ENCODE results near the gene FARP2. TPM values are rescaled to one million over a fixed set of nuclear protein-coding genes. Genes with fewer than 3 reads are reported as not detected.

Gene FARP2
- total and polyA plus RNA-seq, 2 of the 13 experiments (the other 11 are each of a cell fraction or from before 2014, with no cell fraction given) = 28.0 to 45.4 TPM

- no peak for TF ChIP-seq CREB1 (IDR thresholded peaks at IDR 0.05)
- TF ChIP-seq CREB1 (CRISPR knock-in tag; IDR thresholded peaks at IDR 0.05) = no peak
- TF ChIP-seq ZNF563 (CRISPR knock-in tag; IDR thresholded peaks at IDR 0.05) = peak; percentile 54; the same call in 1 of the 2 replicates
- TF ChIP-seq MYC (CRISPR knock-in tag; IDR thresholded peaks at IDR 0.05; ENCODE audit: borderline replicate concordance) = peak; percentile 51; the same call in 1 of the 2 replicates
- no peak for TF ChIP-seq TOPORS (CRISPR knock-in tag; IDR thresholded peaks at IDR 0.05)
- no peak; the same call in 1 of the 2 replicates for TF ChIP-seq ZNF124 (CRISPR knock-in tag; IDR thresholded peaks at IDR 0.05)
- no peak for TF ChIP-seq DMTF1 (CRISPR knock-in tag; IDR thresholded peaks at IDR 0.05)
- TF ChIP-seq KDM6A (CRISPR knock-in tag; IDR thresholded peaks at IDR 0.05; ENCODE audit: low read depth) = no peak
- no peak for TF ChIP-seq ZNF3 (CRISPR knock-in tag; IDR thresholded peaks at IDR 0.05)
- no peak for TF ChIP-seq PRDM4 (CRISPR knock-in tag; IDR thresholded peaks at IDR 0.05; ENCODE audit: borderline replicate concordance)
- peak; percentile 89 for TF ChIP-seq ZBTB34 (CRISPR knock-in tag; IDR thresholded peaks at IDR 0.05)
- peak; percentile 61; the same call in 1 of the 2 replicates for TF ChIP-seq JUN (CRISPR knock-in tag; IDR thresholded peaks at IDR 0.05)
- no peak for TF ChIP-seq MLX (CRISPR knock-in tag; IDR thresholded peaks at IDR 0.05)
- peak; percentile 21; the same call in 1 of the 2 replicates for TF ChIP-seq ZNF362 (CRISPR knock-in tag; IDR thresholded peaks at IDR 0.05; ENCODE audit: borderline replicate concordance)
- TF ChIP-seq ZNF510 (CRISPR knock-in tag; IDR thresholded peaks at IDR 0.05; ENCODE audit: low read depth) = no peak
- peak; percentile 45; the same call in 1 of the 2 replicates for TF ChIP-seq ZBTB20 (CRISPR knock-in tag; IDR thresholded peaks at IDR 0.05; ENCODE audit: borderline replicate concordance, low read depth)
- no peak for TF ChIP-seq ZNF503 (CRISPR knock-in tag; IDR thresholded peaks at IDR 0.05)
Measured at GRCh38 chr2:241354668-241355658, 1.1 kb upstream of the FARP2 start (continued).

All from HepG2 (cell line).